PC-9 (cell line): Measurements from ENCODE around the gene ZP1. TPM values are rescaled to one million over a fixed set of nuclear protein-coding genes. Genes with fewer than 3 reads are reported as not detected.

Experiments used
- BruUV-seq: library from RNA; stranded (reverse); fragments of 400-500 nt; replicated peaks from 2 replicates; lab custom pipeline; 2021; lab: Mats Ljungman, UMichigan
- CTCF ChIA-PET: fragments of 300-600 bp; sonication (Branson Sonifier 250); formaldehyde crosslinking; loops from one replicate; lab custom pipeline; 2022; ENCODE audit warnings: antibody characterized with exemption; lab: Charles Lee
- POLR2A ChIA-PET: fragments of 300-600 bp; sonication (Branson Sonifier 250); formaldehyde crosslinking; loops from one replicate; lab custom pipeline; 2022; ENCODE audit warnings: antibody characterized with exemption; ENCODE audit not compliant: unreplicated experiment; lab: Charles Lee
- DNase-seq, 2 experiments: peaks; one replicate each; pipeline versions ENCODE4 v3.0.0 to v3.0.0-alpha.2; 2015 to 2022; ENCODE audit warnings: mixed read lengths in 1 of 2
- H2AFZ ChIP-seq: fragments of 200-600 bp; sonication (generic); 2 replicates; pipeline ENCODE4 v1.8.1; 2017; ENCODE audit warnings: antibody characterized with exemption
- H3F3A ChIP-seq: fragments of 200-600 bp; sonication (generic); 2 replicates; pipeline ENCODE4 v1.8.1; 2017; ENCODE audit warnings: antibody characterized with exemption, mild to moderate bottlenecking, low read depth; ENCODE audit not compliant: insufficient read depth
- H3K27ac ChIP-seq: fragments of 200-600 bp; sonication (generic); 2 replicates; pipeline ENCODE4 v1.6.1; 2016; ENCODE audit warnings: mixed run types
- H3K27me3 ChIP-seq: fragments of 200-600 bp; sonication (generic); 2 replicates; pipeline ENCODE4 v1.6.1; 2016; ENCODE audit warnings: low read depth, mixed run types; ENCODE audit not compliant: insufficient read depth
- H3K36me3 ChIP-seq: fragments of 200-600 bp; sonication (generic); 2 replicates; pipeline ENCODE4 v1.6.1; 2016; ENCODE audit warnings: low read depth, mixed run types
- H3K4me1 ChIP-seq: fragments of 200-600 bp; sonication (generic); replicated peaks from 2 replicates; pipeline ENCODE4 v1.6.1; 2016; ENCODE audit warnings: mixed run types; ENCODE audit not compliant: insufficient read depth
- H3K4me2 ChIP-seq: fragments of 200-600 bp; sonication (generic); 2 replicates; pipeline ENCODE4 v1.6.1; 2017; ENCODE audit warnings: mixed run types
- H3K4me3 ChIP-seq: fragments of 200-600 bp; sonication (generic); 2 replicates; pipeline ENCODE4 v1.6.1; 2016; ENCODE audit warnings: mixed run types
- H3K79me2 ChIP-seq: fragments of 200-600 bp; sonication (generic); 2 replicates; pipeline ENCODE4 v1.6.1; 2017; ENCODE audit warnings: low read depth, mixed run types
- H3K9me2 ChIP-seq: fragments of 200-600 bp; sonication (generic); 2 replicates; pipeline ENCODE4 v1.8.1; 2017; ENCODE audit warnings: mild to moderate bottlenecking; ENCODE audit not compliant: insufficient read depth
- H3K9me3 ChIP-seq: fragments of 200-600 bp; sonication (generic); 2 replicates; pipeline ENCODE4 v1.8.1; 2016; ENCODE audit warnings: low read depth; ENCODE audit not compliant: insufficient read depth
- H4K20me1 ChIP-seq: fragments of 200-600 bp; sonication (generic); 2 replicates; pipeline ENCODE4 v1.8.1; 2017; ENCODE audit not compliant: insufficient read depth
- CTCF ChIP-seq: fragments of 200-600 bp; sonication (generic); conservative IDR thresholded peaks from 2 replicates; pipeline ENCODE4 v1.6.1; 2017; ENCODE audit warnings: mixed run types, antibody characterized with exemption, mild to moderate bottlenecking, moderate library complexity
- EZH2 ChIP-seq: fragments of 200-600 bp; sonication (generic); IDR thresholded peaks from 2 replicates; pipeline ENCODE4 v1.8.0; 2017; ENCODE audit warnings: antibody characterized with exemption, low read depth
- intact Hi-C: fragments of 100-400 bp; cut with micrococcal nuclease; formaldehyde crosslinking; loops from one replicate; pipeline ENCODE4 v1.10.0; 2022; ENCODE audit not compliant: unreplicated experiment
- total RNA-seq: library from RNA; stranded (reverse); gene quantifications from 2 replicates; pipeline ENCODE4 v1.2.3, GENCODE V29; 2021

ZP1 gene
- total RNA-seq, 1 experiment from 2014 or later, result not detected

DNA sequence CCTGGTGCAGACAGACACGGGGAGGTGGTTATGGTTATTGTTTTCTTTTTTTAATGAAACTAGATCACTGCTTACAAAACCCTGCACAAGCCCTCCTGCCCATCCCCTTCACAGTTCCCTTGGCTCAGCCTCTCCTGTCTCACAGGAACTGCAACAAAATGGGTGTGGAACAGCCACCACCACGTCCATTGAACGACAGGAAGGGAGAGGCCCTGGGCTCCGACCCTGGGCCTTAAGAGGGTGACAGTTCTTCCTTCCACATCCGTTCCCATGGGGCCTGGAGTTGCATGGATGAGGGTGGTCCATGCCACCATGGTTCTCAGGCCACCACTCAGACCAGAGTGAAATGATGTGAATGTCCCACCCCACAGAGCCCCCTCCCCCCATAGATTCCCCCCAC, 23.4 kb downstream of the ZP1 start:
- no peaks in the 10 kb centered on the region for H3K79me2 ChIP-seq
- no peak overlapping the region for H3K4me2 ChIP-seq
- no TSS peak for BruUV-seq
- H3K4me1 ChIP-seq, result no peaks in the 10 kb centered on the region
- CTCF ChIA-PET, result interaction anchor here (0.6 kb wide), 1 partner anchor 12 kb away, joined by 3 read pairs; no protein-coding TSS in a partner anchor
- no peaks in the 10 kb centered on the region for H3K27me3 ChIP-seq
- peaks cover 7% of the 10 kb centered on the region for H4K20me1 ChIP-seq
- DNase-seq, result no peak
- no peaks in the 10 kb centered on the region for H3K9me2 ChIP-seq
- intact Hi-C loops, result no loop called here
- H3K4me3 ChIP-seq, result no peak overlapping the region
- no peaks in the 10 kb centered on the region for H3K9me3 ChIP-seq
- no peak overlapping the region for H3K27ac ChIP-seq
- peaks cover 5% of the 10 kb centered on the region for H3K36me3 ChIP-seq
- H2AFZ ChIP-seq, result no peak overlapping the region
- POLR2A ChIA-PET, result no interaction called here
- H3F3A ChIP-seq, result peaks cover 23% of the 10 kb centered on the region
- no peak for TF ChIP-seq EZH2

DNA sequence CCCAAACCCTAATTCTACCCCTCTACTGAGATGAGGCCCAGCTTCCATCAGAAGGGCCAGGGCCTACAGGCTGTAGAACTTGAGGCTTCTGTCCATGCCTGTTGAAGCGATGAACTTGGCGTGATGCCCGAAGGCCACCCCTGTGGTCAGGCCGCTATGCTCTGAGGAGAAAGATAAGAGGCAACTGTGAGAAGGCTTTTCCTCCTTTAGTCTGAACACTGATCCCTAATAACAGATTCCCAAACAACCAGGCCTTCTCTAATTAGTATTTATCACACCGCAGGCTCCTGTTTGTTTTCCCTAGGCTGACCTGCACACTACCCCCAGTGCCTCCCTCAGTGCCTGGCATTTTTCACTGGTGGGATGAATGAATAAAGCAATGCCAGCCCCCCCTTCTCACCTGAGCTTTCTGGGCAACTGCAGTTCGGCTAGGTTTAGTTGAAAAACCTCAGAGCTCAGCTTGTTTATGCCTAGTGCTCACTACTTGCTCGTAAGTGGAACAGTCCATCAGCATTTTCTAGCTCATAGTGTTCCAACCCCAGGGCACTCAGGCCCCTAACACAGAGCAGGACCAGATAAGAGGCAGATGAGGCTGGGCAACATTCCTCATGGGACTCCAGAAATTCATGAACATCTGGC, 23.9 kb downstream of the ZP1 start:
- no peak overlapping the region for H2AFZ ChIP-seq
- H3F3A ChIP-seq, result peaks cover 23% of the 10 kb centered on the region
- H4K20me1 ChIP-seq, result peaks cover 7% of the 10 kb centered on the region
- POLR2A ChIA-PET, result no interaction called here
- peaks cover 11% of the 10 kb centered on the region for H3K36me3 ChIP-seq
- no peaks in the 10 kb centered on the region for H3K9me3 ChIP-seq
- no peak overlapping the region for H3K4me2 ChIP-seq
- H3K4me1 ChIP-seq, result no peaks in the 10 kb centered on the region
- no peaks in the 10 kb centered on the region for H3K79me2 ChIP-seq
- CTCF ChIA-PET, result interaction anchor here (0.6 kb wide), 1 partner anchor 13 kb away, joined by 3 read pairs; no protein-coding TSS in a partner anchor
- intact Hi-C loops, result no loop called here
- no peak overlapping the region for H3K27ac ChIP-seq
- no TSS peak for BruUV-seq
- no peaks in the 10 kb centered on the region for H3K9me2 ChIP-seq
- TF ChIP-seq CTCF (no peak), EZH2 (no peak)
- no peak for DNase-seq
- H3K4me3 ChIP-seq, result no peak overlapping the region
- H3K27me3 ChIP-seq, result no peaks in the 10 kb centered on the region

GRCh38 chr11:60895687-60896086, 28.3 kb downstream of the ZP1 start:
- Histone ChIP-seq H3K27me3 (no peaks in the 10 kb centered on the region), H4K20me1 (no peaks in the 10 kb centered on the region), H3K36me3 (peaks cover 44% of the 10 kb centered on the region), H3F3A (peaks cover 13% of the 10 kb centered on the region; the same call in 1 of the 2 replicates), H2AFZ (no peak overlapping the region), H3K9me2 (no peaks in the 10 kb centered on the region), H3K9me3 (no peaks in the 10 kb centered on the region), H3K79me2 (no peaks in the 10 kb centered on the region), H3K4me2 (no peak overlapping the region), H3K4me1 (no peaks in the 10 kb centered on the region), H3K27ac (no peak overlapping the region), H3K4me3 (no peak overlapping the region)
- intact Hi-C loops, result loop anchor here (5.0 kb wide), 1 partner anchor 277 kb away; no protein-coding TSS in a partner anchor
- DNase-seq, result no peak
- CTCF ChIA-PET, result interaction anchor here (0.6 kb wide), 1 partner anchor 20 kb away, joined by 3 read pairs; no protein-coding TSS in a partner anchor
- TF ChIP-seq CTCF, result no peak
- no peak for TF ChIP-seq EZH2
- POLR2A ChIA-PET, result no interaction called here
- BruUV-seq, result no TSS peak
